Activated CD4-positive, alpha-beta T cell treated with anti-CD3 and anti-CD28 coated beads, Interleukin-2, amount 50 U/mL, for 4 hours (primary cell): ENCODE measurements around the gene FBN1.

Experiments
- DNase-seq, 2 experiments: peaks; one replicate each; pipeline ENCODE4 v3.0.0-alpha.2; 2020

The FBN1 gene

DNA sequence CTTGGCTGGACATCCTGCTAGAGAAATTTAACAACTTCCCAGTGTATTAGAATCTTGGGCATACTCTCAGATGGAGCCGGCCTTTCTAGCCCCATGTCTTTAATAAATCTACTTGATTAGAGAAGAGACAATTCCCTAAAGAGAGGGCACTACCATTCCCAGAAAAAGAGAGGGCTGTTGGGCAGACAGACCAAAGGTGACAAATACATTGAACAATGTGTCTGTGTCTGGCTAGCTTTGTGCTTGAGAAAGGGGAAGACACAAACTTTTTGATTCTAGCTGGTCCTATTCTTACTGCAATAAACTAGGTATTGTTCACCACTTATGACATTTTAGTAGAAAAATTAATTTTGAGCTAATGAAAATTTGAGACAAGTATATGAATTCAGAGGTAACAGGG, 256.6 kb downstream of the FBN1 start:
- DNase-seq, result no peak

DNA sequence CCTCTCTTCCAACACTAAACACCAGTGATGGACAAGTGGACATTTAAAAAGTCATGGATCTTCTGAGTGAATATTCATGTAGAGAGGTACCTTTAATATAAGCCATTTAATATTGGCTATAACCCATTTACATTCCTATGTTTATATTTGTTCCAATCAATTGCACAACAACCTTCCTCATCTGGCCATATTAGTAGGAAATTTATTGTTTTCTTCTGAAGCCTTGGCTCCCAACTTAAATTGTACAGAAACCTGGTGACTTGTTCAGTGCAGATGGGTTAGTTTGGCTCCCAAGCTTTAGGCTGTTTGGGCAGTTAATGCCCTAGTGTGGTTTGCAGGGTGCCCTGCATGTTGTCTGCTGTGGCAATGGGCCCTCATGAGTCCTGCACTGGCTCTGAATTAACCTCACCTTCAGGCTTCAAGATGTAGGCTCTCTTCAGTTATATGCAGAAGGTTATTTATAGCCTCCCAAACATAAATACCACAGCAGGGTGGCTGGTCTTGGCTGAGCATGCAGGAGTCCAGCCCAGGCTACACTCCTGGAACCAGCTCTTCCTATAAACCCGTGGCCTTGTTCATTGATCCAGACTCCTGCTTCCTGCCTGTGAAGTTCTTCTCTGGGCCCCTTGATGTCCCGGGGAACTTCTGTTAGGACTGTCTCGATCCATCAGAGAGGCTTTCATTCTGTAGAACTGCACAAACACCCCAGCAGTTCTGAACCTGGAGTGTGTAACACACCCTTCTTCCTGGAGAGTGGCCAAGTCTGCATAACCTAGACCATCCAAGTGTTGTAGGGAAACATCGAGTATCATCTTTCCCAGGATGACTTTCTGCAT, 257.3 kb downstream of the FBN1 start:
- DNase-seq, result no peak

DNA sequence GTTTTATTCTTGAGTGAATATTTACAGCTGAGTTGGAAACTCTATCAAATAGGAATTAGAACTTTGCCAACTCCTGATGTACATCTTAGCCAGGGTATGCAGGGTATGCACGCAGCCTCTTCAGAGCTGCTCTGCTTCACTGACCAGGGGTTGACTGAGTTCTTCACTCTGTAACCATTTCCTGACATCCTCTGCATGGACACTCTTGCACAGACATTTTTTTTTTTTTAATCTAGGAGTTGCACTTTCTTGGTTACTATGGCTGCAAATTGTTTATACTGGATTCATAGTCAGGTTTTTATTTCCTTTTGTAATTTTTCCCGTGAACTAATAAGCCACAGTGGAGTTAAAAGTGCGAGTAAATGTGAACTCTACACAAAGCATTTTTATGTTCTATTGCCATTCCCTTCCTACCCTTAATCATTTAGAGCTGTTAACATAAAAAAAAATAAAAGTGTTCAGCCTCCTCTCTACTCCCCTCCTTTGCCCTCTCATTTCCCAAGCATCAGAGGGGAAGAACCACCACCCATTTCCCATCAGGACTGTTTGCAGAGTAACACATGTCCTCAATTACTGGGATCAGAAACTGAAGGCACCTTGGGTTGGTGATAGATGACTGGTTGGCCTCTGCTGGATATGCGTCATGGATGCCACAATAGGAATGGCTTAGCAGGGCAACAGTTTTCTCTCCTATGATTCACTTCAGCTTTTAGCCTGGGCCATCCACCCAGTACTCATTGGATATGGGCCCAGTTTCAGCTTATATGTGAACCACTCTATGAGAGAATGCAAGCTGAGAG, 260.3 kb downstream of the FBN1 start:
- DNase-seq, result no peak

DNA sequence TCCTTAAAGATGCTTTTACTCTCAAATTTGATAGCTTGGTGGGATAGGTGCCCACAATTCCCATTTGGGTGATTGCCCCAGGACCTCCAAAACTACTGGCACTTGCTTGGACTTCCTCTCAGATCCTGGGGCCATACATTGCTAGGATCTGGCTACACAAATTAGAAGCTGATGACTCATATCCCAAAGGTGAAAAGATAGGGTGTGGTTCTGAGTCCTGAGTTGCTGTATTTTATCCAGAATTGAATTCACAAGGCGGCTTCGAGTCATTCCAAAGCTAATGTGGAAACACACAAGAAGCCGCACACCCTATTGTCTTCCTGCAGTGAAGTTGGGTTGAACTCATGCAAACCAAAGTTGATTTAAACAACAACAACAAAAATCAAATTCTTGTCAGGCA, 260.9 kb downstream of the FBN1 start:
- DNase-seq, result no peak

DNA sequence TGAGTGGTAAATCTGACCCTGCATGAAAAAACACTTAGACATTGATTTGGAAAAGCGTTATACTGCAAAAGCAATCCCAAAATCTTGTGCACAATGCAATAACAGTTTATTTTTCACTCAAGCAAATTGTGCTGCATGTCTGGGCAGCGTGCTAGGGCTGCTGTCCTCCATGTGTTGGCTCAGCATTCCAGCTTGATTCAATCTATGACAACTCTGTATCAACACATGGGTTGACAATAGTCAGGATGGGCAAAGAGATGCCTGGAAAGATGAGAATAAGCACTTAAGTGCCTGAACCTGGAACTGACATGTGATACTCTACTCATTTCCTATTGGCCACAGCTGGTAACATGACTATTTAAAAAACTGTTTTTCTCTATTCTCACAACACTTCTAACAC, 262.5 kb downstream of the FBN1 start:
- no peak for DNase-seq

DNA sequence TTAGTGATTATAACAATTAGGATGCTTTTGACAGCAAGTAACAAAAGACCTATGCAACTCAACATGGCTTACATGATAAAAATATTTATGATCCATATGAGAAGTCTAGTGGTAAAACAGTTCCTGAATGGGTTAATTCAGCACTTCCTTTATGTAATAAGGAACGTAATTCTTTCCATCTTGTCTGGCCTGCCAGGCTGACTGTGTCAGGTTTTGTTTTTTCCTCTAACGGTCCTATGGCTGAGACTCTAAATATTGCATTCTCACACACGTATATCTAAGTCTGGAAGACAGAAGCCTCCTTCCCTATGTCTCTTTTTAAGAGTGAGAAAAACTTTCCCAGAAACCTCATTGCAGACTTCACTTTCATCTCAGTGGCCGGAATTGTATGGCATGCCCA, 263.6 kb downstream of the FBN1 start:
- no peak for DNase-seq

DNA sequence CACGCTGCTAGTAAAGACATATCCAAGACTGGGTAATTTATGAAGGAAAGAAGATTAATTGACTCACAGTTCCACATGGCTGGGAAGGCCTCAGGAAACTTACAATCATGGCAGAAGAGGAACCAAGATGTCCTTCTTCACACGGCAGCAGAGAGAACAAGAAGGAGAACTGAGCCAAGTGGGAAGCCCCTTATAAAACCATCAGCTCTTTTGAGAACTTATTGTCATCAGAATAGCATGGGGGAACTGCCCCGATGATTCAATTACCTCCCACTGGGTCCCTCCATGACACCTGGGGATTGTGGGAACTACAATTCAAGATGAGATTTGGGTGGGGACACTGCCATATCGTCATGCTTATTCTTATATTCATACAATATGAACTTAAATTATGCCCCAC, 265.3 kb downstream of the FBN1 start:
- no peak for DNase-seq

DNA sequence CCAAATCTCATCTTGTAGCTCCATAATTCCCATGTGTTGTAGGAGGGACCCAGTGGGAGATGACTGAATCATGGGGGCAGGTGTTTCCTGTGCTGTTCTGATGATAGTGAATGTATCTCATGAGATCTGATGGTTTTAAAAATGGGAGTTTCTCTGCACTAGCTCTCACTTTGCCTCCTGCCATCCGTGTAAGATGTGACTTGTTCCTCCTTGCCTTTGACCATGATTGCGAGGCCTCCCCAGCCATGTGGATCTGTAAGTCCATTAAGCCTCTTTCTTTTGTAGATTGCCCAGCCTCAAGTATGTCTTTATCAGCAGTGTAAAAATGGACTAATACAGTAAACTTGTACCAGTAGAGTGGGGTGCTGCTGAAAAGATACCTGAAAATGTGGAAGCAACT, 269.7 kb downstream of the FBN1 start:
- no peak for DNase-seq

DNA sequence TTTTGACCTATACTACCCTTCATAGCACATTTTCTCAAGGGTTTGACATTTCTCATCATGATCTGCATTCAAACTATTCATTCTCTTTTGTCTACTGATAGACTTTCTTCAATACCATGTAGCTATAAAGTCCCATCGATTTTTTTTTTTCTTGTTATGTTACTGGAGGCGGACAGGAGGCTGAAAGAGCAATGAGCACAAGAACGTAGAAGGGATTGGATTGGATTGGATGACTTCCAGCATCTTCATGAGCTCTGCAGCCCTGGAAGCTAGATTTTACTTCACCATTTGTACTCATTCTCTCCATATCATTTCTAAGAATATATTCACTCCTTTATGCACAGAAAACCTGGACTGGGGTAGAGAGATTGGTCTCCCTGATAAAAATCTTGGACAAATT, 271.0 kb downstream of the FBN1 start:
- DNase-seq, result no peak

DNA sequence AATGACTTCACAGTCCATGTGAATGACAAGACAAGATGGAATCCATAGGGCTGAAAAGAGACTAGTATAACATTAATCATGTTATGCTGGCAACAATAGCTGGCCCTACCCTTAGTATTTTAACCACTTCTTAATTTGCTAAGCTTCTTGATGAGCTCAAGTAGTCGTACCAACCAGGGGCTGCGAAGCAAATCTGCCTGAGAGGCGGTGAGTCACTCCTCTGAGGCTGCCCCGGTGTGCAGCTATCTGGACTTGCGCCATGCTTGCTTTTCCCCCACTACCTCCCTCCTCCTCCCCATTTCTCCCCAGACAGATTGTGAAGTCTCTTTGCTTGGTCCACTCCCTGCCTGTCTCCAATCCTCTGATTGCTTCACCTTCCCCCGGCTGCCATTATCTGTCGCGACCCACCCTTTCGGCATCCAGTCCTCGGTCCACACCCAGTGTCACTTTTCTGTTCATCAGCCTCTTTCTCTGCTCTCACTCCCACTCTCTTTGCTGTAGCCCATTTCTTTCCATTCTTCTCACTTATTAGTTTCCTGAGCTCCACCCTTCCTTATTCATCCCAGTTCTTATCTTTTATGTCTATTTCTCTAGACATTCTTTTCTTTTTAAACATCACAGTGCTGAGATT, 271.6 kb downstream of the FBN1 start:
- DNase-seq, result no peak

DNA sequence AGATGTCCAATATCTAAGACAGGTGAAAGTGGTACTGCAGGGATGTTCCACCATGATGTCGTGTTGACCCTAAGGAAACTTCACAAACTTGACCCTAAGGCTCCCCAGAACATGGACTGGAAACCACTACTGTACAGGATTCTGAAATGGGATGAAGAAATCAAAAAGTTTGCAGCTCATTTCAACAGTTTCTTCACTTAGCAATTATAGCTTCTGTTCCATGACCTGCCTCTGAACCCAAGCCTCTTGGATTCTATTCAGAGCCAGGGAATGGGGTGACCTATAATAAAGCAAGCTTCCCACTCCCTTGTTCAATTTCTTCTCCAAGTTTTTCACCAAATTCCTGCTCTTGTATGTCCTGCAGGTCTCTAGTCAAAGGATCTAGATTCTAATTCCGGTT, 273.5 kb downstream of the FBN1 start:
- no peak for DNase-seq

DNA sequence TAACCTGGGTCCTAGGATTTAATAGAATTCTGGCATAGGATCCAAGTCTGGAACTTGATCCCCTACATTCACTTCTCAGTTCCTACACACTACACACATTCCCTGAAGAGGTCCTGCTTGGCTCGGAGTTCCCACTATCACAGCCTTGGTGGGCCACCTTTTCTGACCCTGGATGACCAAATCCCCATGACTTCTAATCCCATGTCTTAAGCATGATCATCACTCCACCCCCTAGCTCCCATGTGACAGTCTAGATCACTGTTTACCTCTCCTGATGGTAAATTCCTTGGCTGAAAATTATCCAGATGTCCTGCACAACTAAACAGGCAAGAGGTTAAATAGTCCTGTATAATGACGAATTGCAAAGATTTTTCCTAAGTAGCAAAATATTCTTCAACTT, 274.0 kb downstream of the FBN1 start:
- DNase-seq, result no peak

DNA sequence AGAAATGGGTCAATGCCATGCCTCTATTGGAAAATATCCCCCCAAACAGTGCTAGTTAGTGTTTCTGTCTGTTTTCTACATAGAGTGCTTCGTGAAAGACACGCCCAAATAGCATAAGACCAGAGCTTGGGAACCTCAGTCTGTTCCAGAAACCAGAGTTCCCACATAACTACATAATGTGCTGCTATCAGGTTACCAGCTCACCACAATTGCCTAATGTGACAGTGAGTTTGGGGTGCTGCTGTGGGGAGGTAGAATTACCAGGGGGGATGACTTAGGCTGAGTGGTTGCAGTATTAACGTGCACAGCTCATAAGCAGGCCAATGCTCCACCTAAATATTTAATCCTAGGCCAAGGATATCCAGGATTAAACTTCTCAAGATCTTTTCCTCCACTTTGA, 275.0 kb downstream of the FBN1 start:
- DNase-seq, result no peak

DNA sequence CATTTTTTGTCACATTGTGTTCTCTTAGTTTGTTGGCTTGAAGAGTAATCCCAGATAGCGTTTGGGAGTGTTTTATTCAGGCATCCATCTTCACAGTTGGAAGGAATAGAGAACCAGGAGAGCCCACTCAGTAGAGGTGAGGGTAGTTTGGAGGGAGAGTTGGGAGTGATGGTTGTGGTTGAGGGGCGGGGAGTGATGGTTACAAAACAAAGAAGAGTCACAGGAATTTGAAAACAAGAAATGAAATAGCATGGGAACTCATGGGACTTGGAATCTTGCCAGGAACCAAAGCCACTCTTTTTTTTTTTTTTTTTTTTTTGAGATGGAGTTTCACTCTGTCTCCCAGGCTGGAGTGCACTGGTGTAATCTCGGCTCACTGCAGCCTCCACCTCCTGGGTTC, 278.0 kb downstream of the FBN1 start:
- no peak for DNase-seq

DNA sequence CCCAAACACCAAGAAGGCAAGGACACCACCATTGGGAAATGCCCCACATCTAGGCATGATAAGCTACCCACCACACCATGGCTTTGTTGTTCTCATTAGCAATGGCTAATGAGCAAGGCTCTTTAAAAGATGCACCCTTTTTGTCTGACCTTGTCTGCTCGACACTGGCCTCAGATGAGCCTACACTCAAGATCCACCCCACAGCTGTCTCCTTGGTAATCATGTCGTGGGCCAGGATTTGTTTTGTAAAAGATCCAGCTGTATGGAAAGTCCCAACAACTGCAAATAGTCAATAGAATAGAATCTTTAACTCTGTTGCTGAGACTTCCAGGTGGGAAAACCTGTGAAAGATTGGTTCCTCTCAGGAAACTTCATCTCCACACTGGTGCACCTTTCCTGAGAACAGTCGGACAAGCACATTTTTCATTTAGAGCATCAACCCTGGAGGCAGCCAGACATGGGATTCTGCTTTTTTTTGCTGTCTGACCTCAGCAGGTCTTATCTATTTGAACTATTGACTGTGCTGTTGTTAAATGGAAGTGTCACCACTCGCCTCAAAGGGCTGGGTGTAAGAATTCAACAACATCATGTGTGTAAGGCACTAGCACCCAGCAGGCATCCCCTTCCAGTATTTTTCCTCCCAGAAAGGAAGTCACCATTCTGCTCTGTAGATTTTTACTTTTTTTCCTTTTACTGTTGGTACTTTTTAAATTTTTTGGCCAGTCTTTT, 278.8 kb downstream of the FBN1 start:
- no peak for DNase-seq

DNA sequence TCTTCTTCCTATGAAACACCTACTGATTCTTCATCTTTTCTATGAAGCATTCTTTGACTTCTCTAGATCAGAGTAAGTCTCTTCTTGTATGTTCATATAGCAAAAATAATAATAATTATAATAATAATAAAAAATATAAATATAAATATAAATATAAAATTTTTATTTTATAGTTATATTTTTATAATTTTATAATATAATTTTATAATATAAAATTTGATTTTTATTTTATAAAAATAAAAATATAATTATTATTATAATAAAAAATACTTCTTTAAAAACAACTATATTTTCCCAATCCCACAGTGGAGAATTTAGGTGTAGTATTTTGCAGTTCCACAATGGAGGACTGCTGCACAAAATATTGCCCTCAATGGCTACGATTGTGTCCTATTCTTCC, 279.9 kb downstream of the FBN1 start:
- DNase-seq, result no peak

DNA sequence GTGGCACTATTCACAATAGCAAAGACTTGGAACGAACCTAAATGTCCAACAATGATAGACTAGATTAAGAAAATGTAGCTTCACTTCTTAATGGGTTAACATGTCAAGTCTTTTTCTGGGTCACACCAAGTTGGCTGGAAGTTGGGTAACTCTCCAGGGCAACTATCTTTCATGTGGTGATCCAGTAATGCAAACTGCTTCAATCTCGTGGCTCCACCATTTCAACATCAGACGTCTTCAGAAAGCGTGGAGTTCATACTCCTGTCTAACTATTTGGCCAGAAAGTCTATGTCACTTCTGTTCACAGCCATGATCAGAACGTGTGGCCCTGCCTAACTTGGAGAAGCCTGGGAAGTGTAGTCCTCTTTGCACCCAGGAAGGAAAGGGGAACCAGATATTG, 282.0 kb downstream of the FBN1 start:
- DNase-seq, result no peak

DNA sequence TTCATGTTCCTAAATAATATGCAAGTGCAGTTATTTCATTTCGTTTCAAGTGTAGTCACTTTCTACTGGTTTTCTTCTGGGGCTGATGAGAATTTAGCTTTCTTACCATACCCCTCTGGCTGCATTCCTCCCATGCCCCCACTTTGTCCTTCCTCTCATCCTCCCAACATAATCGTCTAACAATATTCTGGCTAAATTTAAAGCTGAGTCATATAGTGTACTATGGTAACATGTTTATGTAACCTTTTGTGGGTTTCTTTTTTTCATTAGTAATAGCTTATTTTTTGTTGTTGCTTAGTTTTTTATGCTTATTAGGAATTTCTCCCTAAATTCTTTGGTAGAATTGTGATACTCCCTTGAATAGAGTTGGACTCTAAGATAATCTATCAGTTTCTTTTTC, 283.8 kb downstream of the FBN1 start:
- no peak for DNase-seq

DNA sequence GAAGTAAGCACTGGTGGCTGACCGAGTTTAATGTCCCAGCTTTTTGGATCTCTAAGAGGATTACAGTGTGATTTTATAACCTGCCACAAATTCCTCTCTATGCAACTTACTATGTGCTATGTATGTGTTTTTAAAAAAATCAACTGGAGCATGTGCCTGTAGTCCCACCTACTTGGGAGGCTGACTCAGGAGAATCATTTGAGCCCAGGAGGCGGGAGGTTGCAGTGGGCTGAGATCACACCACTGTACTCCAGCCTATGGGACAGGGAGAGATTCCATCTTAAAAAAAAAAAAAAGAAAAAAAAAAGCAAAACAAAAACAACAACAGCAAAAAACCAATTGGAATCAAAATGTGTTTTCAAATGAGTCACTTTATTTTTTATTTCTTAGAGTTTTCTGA, 284.7 kb downstream of the FBN1 start:
- no peak for DNase-seq
